Activated T-cell treated with anti-CD3 and anti-CD28 coated beads for 48 hours (primary cell): Measurements from ENCODE around the gene U2AF1.
"Not testable (repeated sequence)": the region's sequence is repeated elsewhere in the genome, so short reads cannot be mapped to it uniquely, and the experiment has no call there.

Experiments
- DNase-seq: peaks from one replicate; pipeline ENCODE4 v3.0.0-alpha.2; 2020; ENCODE audit warnings: low read depth

Gene U2AF1

DNA sequence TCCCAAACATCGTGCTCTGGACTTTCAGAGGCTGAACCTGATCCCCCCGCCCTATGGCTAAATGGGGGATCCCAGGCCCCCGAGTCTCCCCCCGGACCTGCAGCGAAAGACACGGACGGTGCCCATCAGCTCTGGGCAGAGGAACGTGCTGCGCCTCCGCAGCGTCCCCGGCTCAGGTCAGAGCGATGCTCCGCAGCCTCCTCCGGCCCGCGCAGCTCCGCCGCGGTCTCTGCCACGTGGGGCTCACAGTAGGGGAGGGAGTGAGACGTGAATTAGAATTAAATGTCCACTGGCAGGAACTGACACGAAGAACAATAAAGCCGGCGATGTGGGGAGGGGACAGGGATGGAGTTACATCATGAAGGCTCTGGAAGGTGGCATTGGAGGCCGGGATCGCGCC, 30.7 kb downstream of the U2AF1 start:
- not testable (repeated sequence) for DNase-seq

- not testable (repeated sequence) for DNase-seq
These were observed 31.2 kb downstream of the U2AF1 start for GRCh38 chr21:43076023-43076637.

DNA sequence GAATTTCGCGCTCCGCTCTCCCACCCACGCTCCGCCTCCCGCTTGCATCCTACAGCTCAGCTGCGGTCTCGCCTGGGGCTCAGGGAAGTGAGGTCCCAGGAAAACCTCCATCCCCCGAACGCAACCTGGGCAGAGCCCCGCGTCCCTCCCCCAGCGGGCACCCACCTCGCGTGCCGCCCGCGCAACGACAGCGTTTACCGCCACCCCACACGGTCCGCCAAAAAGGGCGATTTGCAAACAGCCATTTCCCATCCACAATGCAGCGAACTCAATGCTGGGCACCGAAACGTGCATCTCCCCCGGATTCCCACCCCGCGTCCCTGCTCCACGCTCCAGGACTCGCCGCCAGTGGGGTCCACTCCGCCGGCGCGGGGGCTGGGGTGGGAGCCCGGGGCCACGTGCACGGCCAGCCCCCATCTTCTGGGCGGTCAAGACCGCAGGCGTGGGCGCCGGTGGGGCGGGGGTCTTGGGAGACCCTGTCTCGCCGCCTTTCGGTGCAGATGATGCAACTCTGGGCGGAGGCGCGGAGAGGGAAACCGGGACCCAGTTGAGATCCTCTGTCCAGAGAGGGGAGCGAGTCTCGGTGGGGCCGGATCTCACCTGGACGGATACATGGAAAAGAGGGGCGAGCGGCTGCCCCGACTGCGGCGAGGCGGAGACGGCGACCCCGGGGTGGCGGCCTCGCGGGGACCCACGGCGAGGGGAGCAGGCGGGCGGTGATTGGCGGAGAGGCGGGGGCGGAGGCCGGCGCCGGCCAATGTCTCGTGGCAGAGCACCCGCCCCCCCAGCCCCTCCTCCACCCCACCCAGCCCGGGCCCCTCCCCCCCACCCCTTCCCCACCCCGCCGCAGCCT, 32.0 kb downstream of the U2AF1 start, which contains the start of gene CBS:
TSS of gene CBS (minus strand) at position 666 of the 853 bp plus-strand sequence. CDS start 3,642 bp downstream, outside the sequence.
- DNase-seq: not testable (repeated sequence)

DNA sequence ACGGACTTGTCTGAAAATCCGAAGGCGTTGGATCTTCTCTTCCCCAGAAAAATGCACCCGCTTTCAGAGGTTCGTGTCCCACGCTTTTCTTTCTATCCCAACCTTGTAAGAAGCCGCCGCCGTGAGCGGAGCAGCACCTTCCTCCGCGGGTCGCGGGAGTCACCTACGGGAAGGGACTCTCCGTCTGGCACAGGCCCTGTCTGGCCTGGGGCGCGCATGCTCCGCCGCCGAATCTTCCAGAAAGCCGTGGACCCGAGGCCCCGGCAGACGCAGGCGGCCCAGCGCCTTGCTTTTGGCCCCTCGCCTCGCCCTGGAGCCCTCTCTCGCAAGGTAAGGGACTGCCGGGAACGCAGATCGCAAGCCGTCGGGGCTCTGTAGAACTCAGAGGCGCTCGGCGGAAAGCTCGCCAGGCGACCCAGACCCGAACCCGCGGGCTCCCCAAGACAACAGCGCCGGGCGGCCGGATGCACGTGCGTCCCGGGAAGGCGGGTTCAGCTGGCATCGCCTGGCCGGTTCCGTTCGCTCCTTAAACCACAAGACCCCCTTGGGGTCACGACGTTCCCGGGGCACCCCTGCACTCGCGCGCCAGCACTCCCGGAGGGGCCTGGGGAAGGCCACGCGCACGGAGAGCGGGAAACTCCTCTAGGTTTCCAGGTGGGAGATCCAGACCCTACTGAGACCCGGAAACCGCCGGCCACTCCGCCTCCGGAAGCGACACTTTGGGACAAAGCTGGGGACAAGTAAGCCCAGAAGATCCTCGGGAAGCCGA, 32.8 kb downstream of the U2AF1 start:
- not testable (repeated sequence) for DNase-seq

- not testable (repeated sequence) for DNase-seq
These were observed 34.6 kb downstream of the U2AF1 start for GRCh38 chr21:43072742-43073141.

- not testable (repeated sequence) for DNase-seq
These were observed 37.7 kb downstream of the U2AF1 start for GRCh38 chr21:43069682-43070081.

GRCh38 chr21:43068065-43068464, 39.3 kb downstream of the U2AF1 start:
- not testable (repeated sequence) for DNase-seq

GRCh38 chr21:43066690-43067089, 40.7 kb downstream of the U2AF1 start:
- DNase-seq: not testable (repeated sequence)

DNA sequence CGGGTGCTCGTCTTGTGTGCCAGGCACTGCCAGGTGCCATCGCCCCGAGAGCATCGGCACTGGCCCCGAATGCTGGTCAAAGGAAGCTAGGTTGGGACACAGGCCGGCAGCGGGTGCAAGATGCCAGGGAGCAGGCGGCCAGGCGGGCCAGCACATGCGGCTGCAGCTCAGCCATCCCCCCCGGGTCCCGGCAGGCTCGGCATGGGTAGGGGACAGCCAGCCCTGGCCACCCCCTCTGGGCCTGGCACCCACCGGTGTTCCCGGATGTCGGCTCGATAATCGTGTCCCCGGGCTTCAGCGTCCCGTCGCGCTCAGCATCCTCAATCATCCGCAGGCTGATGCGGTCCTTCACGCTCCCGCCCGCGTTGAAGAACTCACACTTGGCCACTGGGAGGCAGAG, 41.4 kb downstream of the U2AF1 start:
- not testable (repeated sequence) for DNase-seq

- DNase-seq: not testable (repeated sequence)
These were observed 43.0 kb downstream of the U2AF1 start for GRCh38 chr21:43064265-43064917.

DNA sequence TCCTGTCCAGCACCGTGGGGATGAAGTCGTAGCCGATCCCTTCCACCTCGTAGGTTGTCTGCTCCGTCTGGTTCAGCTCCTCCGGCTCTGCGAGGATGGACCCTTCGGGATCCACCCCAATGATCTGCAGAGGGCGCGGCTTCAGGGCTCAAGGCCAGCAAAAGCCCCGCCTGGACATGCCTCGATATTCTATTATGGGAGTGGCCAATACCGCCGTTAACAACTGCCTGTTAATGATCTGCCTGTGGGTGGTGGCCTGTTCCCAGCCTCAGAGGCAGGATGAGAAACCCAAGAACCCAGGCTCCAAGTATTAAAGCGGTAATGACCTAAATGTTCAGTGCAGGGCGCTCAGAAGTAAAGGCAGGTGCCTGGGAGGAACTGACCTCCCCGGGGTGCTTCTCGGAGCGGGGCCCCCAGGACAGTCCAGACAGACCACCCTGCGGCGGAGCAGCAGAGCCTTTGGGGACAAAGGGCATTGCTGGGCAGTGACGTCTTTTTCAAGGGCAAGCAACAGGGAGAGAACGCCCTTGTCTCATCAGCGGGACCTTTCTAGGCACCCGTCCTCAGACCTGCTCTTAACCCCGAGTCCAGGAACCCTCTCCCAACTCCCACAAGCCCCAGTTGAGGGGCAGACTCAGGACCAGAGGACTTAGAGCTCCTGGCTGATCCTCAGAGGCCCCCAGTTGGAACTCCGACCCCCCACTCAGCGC, 44.3 kb downstream of the U2AF1 start:
- not testable (repeated sequence) for DNase-seq

DNA sequence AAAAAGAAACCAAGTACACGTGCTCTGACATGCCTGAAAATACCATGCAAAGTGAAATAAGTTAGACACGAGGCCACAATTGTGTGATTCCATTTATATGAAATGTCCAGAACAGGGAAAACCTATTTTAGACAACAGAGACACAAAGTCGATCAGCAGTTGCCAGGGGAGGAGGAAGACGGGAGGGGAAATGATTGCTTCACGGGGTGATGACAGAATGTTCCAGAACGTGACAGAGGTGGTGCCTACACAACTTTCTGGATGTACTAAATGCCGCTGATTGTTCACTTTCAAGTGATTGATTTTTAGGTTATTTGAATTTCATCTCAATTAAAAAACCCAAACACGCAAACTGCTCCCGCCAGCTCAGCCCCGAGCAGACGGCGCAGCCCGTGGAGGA, 54.3 kb downstream of the U2AF1 start:
- not testable (repeated sequence) for DNase-seq

- not testable (repeated sequence) for DNase-seq
These were observed 61.2 kb downstream of the U2AF1 start for GRCh38 chr21:43045876-43046821.

- not testable (repeated sequence) for DNase-seq
These were observed 62.0 kb downstream of the U2AF1 start for GRCh38 chr21:43045165-43045875.

DNA sequence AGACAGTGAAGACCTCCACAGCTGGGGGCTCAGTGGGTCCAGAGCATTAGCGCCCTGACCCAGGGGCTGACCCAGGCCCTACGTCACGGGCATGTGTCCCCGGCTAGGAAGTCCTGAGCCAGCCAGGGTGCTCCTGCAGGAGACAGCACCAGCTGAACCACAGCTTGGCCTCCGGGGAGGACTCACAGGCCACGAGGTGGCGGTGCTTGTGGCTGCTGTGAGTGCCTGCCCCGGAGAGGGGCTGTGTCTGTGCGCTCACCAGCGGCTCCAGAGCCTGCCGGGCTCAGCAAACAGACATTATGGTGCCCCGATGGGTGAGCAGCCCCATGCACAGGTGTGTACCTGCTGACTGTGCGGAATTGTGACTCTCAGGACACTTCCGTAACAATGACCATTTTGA, 62.8 kb downstream of the U2AF1 start:
- DNase-seq: not testable (repeated sequence)

DNA sequence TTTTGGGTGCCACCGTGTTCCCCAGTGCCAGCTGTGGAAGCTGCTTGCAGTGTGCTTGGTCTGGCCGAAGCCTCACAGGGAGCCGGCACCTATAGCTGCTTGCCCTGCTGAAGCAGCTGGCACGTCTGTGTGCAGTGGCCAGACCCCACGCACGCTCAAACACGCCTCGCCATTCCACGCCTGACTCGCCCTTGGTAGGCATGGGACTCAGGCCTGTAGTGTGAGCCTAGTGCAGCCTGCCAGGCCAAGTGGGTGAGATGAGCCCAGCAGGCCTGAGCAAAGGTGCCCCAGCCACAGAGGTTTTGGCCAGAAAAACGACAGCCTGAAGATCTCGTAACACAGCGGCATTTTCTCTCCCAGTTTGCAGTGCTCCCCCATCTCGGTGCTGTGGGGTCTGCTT, 64.1 kb downstream of the U2AF1 start:
- DNase-seq: not testable (repeated sequence)
